A673 (cell line): Measurements from ENCODE around the gene DIPK2A. TPM values are rescaled to one million over a fixed set of nuclear protein-coding genes. Genes with fewer than 3 reads are reported as not detected.

Source experiments
- BruUV-seq: library from RNA; stranded (reverse); fragments of 400-500 nt; replicated peaks from 2 replicates; lab custom pipeline; 2021; lab: Mats Ljungman, UMichigan
- CTCF ChIA-PET: fragments of 300-600 bp; sonication (Branson Sonifier 250); formaldehyde crosslinking; loops from one replicate; lab custom pipeline; 2022; ENCODE audit warnings: antibody characterized with exemption; lab: Charles Lee
- POLR2A ChIA-PET: fragments of 300-600 bp; sonication (Branson Sonifier 250); formaldehyde crosslinking; loops from one replicate; lab custom pipeline; 2022; ENCODE audit warnings: antibody characterized with exemption; ENCODE audit not compliant: low non-redundant PET; lab: Charles Lee
- DNase-seq: peaks from one replicate; pipeline ENCODE4 v3.0.0-alpha.2; 2015; ENCODE audit warnings: low spot score
- H3K27ac ChIP-seq: fragments of 200-600 bp; sonication (generic); 2 replicates; pipeline ENCODE4 v1.5.1; 2016; ENCODE audit warnings: mixed run types, low read depth, mild to moderate bottlenecking, mixed read lengths, antibody characterized with exemption, low read length; ENCODE audit not compliant: poor library complexity, severe bottlenecking
- H3K27me3 ChIP-seq: fragments of 200-600 bp; sonication (generic); replicated peaks from 2 replicates; pipeline ENCODE4 v1.6.1; 2017; ENCODE audit warnings: mixed run types, low read depth, mild to moderate bottlenecking, mixed read lengths, antibody characterized with exemption, low read length; ENCODE audit not compliant: insufficient read depth, poor library complexity
- H3K36me3 ChIP-seq: fragments of 200-600 bp; sonication (generic); 2 replicates; pipeline ENCODE4 v1.6.1; 2016; ENCODE audit warnings: mixed run types, mild to moderate bottlenecking, mixed read lengths, antibody characterized with exemption, low read length; ENCODE audit not compliant: insufficient read depth, poor library complexity, severe bottlenecking
- H3K4me1 ChIP-seq: fragments of 200-600 bp; sonication (generic); 2 replicates; pipeline ENCODE4 v1.6.1; 2017; ENCODE audit warnings: mixed run types, mild to moderate bottlenecking, mixed read lengths, antibody characterized with exemption, low read length; ENCODE audit not compliant: insufficient read depth, poor library complexity, severe bottlenecking
- H3K4me3 ChIP-seq: fragments of 200-600 bp; sonication (generic); 2 replicates; pipeline ENCODE4 v1.5.1; 2016; ENCODE audit warnings: low read depth, mixed run types, mild to moderate bottlenecking, mixed read lengths, low read length; ENCODE audit not compliant: poor library complexity, severe bottlenecking
- H3K9me3 ChIP-seq: fragments of 200-600 bp; sonication (generic); 2 replicates; pipeline ENCODE4 v1.6.1; 2016; ENCODE audit warnings: mixed run types, low read depth, mild to moderate bottlenecking, mixed read lengths, antibody characterized with exemption, low read length; ENCODE audit not compliant: poor library complexity, severe bottlenecking
- CTCF ChIP-seq: fragments of 300-800, 200-600 bp; sonication (generic); conservative IDR thresholded peaks from 2 replicates; pipeline ENCODE4 v1.5.1; 2017; ENCODE audit warnings: low read depth, mild to moderate bottlenecking, antibody characterized with exemption, low read length, moderate library complexity, mixed read lengths
- EZH2 ChIP-seq: fragments of 200-600 bp; sonication (generic); IDR thresholded peaks from 2 replicates; pipeline ENCODE4 v1.6.1; 2017; ENCODE audit warnings: borderline replicate concordance, low read depth, mild to moderate bottlenecking, mixed read lengths, antibody characterized with exemption, low read length; ENCODE audit not compliant: poor library complexity, severe bottlenecking
- intact Hi-C: fragments of 100-400 bp; cut with micrococcal nuclease; formaldehyde crosslinking; loops from one replicate; pipeline ENCODE4 v1.10.0; 2022; ENCODE audit not compliant: unreplicated experiment
- total RNA-seq: library from RNA; stranded (reverse); gene quantifications from 2 replicates; pipeline ENCODE4 v1.2.3, GENCODE V29; 2021

The DIPK2A gene
- total RNA-seq, 1 experiment from 2014 or later = 47.7 TPM

GRCh38 chr3:144015133-144015532, 43.5 kb downstream of the DIPK2A start:
- intact Hi-C loops = no loop called here
- H3K36me3 ChIP-seq = no peaks in the 10 kb centered on the region
- no peak for DNase-seq
- peaks cover 3% of the 10 kb centered on the region for H3K4me1 ChIP-seq
- H3K4me3 ChIP-seq = no peak overlapping the region
- H3K9me3 ChIP-seq = no peaks in the 10 kb centered on the region
- ChIA-PET POLR2A (no interaction called here), CTCF (no interaction called here)
- TF ChIP-seq EZH2 (no peak), CTCF (no peak)
- no TSS peak for BruUV-seq
- H3K27me3 ChIP-seq = no peaks in the 10 kb centered on the region
- H3K27ac ChIP-seq = no peak overlapping the region

- Histone ChIP-seq H3K4me3 (no peak overlapping the region), H3K27ac (no peak overlapping the region), H3K36me3 (no peaks in the 10 kb centered on the region), H3K27me3 (no peaks in the 10 kb centered on the region), H3K4me1 (peaks cover 3% of the 10 kb centered on the region), H3K9me3 (no peaks in the 10 kb centered on the region)
- no peak for DNase-seq
- POLR2A ChIA-PET = no interaction called here
- TF ChIP-seq CTCF = no peak
- TF ChIP-seq EZH2 = no peak
- CTCF ChIA-PET = no interaction called here
- intact Hi-C loops = no loop called here
- no TSS peak for BruUV-seq
Observed at GRCh38 chr3:144018776-144019175, 47.2 kb downstream of the DIPK2A start.

Other genes with a start within 250 kb of the DIPK2A start
- gene SLC9A9, start 123.4 kb upstream of the DIPK2A start, total RNA-seq = 1.4 and 2.0 TPM in 2 replicates